Esophagus (tissue), 2 donors: ENCODE results near the gene TPM2. TPM values are rescaled to one million over a fixed set of nuclear protein-coding genes. Genes with fewer than 3 reads are reported as not detected.

ENCODE experiments used
- H3K27ac ChIP-seq, 2 donors: one replicate each; pipeline ENCODE4 v1.5.1; 2013; ENCODE audit warnings: low read depth in 2 of 2, mild to moderate bottlenecking in 2 of 2, inconsistent platforms in 1 of 2, low read length in 1 of 2, moderate library complexity in 1 of 2
- H3K27me3 ChIP-seq, 2 donors: one replicate each; pipeline ENCODE4 v1.6.1; 2013; ENCODE audit warnings: low read length in 2 of 2, control low read depth in 1 of 2, mild to moderate bottlenecking in 1 of 2; ENCODE audit not compliant: insufficient read depth in 2 of 2, control insufficient read depth in 1 of 2
- H3K36me3 ChIP-seq, 2 donors: one replicate each; pipeline ENCODE4 v1.6.1; 2013; ENCODE audit warnings: low read length in 1 of 2; ENCODE audit not compliant: control insufficient read depth in 2 of 2, insufficient read depth in 2 of 2
- H3K4me1 ChIP-seq, 2 donors: one replicate each; pipeline ENCODE4 v1.6.1; 2013; ENCODE audit warnings: low read length in 1 of 2; ENCODE audit not compliant: control insufficient read depth in 2 of 2, insufficient read depth in 2 of 2
- H3K4me3 ChIP-seq, 2 donors: one replicate each; pipeline ENCODE4 v1.5.1; 2013; ENCODE audit warnings: low read length in 2 of 2, mild to moderate bottlenecking in 2 of 2, low read depth in 1 of 2, moderate library complexity in 1 of 2
- H3K9me3 ChIP-seq, 2 donors: one replicate each; pipeline ENCODE4 v1.6.1; 2013; ENCODE audit warnings: mild to moderate bottlenecking in 2 of 2, low read depth in 1 of 2, low read length in 1 of 2, moderate library complexity in 1 of 2; ENCODE audit not compliant: control insufficient read depth in 2 of 2, insufficient read depth in 1 of 2
- WGBS, 2 donors: extraction: QIAGEN DNeasy Blood & Tissue Kit; methylation state at CpG; one replicate each; pipeline ENCODE4 v1.1.7; 2013; 5-methylcytosine and 5-hydroxymethylcytosine counted together
- polyA plus RNA-seq, 2 donors: library from polyadenylated mRNA; stranded (reverse); fragments of 200-250 nt; gene quantifications; one replicate each; pipeline ENCODE4 v1.2.3, GENCODE V29; 2013
- donor health status: healthy with polysubstance abuse.
- donor health status: Bipolar disorder and iron deficiency.

The TPM2 gene
- polyA plus RNA-seq = 1,000 to 10,000 TPM; 1,007 to 1,288 TPM

DNA sequence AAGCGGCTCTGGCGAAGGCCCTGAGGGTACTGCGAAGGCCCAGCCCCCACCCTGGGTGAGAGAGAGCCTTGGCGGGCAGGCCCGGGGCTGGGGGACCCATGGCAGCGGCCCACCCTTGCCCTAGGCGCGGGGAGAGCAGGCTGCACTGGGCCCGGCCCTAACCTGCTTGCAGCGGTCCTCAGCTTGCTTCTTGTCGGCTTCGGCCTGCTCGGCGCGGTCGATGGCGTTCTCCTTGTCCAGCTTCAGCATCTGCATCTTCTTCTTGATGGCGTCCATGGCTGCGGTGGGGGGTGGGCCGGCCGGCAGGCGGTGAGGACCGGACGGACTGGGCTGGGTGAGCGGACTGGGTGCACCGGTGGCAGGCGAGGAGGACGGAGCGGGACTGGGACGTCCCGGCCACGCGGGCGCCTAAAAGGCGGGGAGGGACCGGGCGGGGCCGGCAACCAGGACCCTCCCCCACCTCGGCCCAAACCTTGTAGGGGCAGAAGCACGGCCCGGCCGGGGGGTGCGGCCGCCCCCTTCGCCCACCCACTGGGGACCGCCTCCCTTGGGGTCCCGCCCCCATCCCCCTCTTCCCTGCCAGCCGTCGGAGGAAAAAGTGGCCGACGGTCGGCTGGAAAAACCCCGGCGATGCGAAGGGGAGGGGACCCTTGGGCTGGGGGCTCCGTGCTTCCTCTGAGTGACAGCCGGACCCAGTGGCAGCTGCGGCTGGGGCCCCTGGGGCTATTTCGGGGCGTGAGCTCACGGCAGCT lies at the start of gene TPM2:
TPM2 (minus strand) TSS at position 384 of the 752 bp plus-strand sequence; CDS start at position 276, 108 bp downstream.
- Histone ChIP-seq H3K9me3 (no peaks in the 10 kb centered on the region), H3K4me3 (peak within 1 kb of the TSS; percentile 57 to 60), H3K36me3 (peaks cover 0 to 6% of the 10 kb centered on the region in 2 donors), H3K4me1 (peaks cover 2 to 6% of the 10 kb centered on the region in 2 donors), H3K27ac (peak within 1 kb of the TSS; percentile 86 to 92), H3K27me3 (no peaks in the 10 kb centered on the region)
- WGBS, 2 donors = 22 to 36% methylated on average over 46 to 61 of the region's 61 CpGs

DNA sequence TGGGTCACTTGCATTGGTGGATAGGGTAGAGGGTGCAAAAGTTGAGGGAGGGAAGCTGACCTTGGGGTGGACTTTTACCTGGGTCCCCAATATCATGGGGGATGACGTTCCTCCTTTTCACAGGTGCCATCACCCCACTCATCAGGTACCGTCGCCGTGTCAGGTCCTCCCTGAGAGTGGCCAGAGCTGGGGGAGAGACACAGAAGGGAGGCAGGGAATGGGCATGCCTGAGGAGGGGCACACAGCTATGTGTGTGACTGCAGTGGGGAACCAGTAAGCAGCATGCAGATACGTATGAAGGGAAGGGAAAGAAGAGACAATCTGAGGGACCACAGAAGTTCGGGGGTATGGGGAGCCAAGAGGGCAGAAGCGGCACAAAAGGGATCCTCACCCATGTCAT lies 49.2 kb upstream of the TPM2 start:
- Histone ChIP-seq H3K27me3 (no peaks in the 10 kb centered on the region), H3K4me1 (no peaks in the 10 kb centered on the region), H3K9me3 (no peaks in the 10 kb centered on the region), H3K27ac (no peak overlapping the region), H3K36me3 (peaks cover 26 to 61% of the 10 kb centered on the region in 2 donors), H3K4me3 (no peak overlapping the region)
- 86 to 88% methylated on average over 7 of the region's 7 CpGs for WGBS, 2 donors

- Histone ChIP-seq H3K36me3 (peaks cover 26 to 61% of the 10 kb centered on the region in 2 donors), H3K4me1 (no peaks in the 10 kb centered on the region), H3K27ac (no peak overlapping the region), H3K27me3 (no peaks in the 10 kb centered on the region), H3K9me3 (no peaks in the 10 kb centered on the region), H3K4me3 (no peak overlapping the region)
- WGBS, 2 donors = 77 to 79% methylated on average over 4 of the region's 4 CpGs
These were observed 48.5 kb upstream of the TPM2 start for GRCh38 chr9:35738186-35738585.

DNA sequence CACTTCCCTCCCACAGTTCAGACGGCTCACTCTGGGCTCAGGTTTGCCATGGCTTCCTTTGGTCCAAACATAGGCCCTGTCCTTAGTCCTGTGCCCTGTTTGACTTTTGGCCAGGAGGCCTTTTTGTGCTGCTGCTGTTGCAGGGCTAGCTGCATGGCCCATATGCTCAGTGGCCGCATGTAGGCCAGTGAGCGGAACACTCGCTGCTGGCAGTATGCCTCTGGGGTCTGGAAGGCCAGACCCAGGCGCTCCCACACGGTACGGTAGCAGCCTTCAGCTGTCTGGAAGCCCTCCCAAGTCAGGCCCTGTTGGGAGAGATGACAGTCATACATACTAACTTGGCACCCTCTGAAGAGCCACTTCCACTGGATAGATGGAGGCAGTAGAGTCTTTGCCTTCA lies 47.4 kb upstream of the TPM2 start:
- 72 to 78% methylated on average over 7 of the region's 7 CpGs for WGBS, 2 donors
- H3K27ac ChIP-seq = no peak overlapping the region
- peaks cover 0 to 4% of the 10 kb centered on the region in 2 donors for H3K4me1 ChIP-seq
- peaks cover 26 to 59% of the 10 kb centered on the region in 2 donors for H3K36me3 ChIP-seq
- H3K27me3 ChIP-seq = no peaks in the 10 kb centered on the region
- H3K4me3 ChIP-seq = no peak overlapping the region
- H3K9me3 ChIP-seq = no peaks in the 10 kb centered on the region

GRCh38 chr9:35736201-35736633 lies 46.5 kb upstream of the TPM2 start:
- no peak overlapping the region for H3K27ac ChIP-seq
- H3K9me3 ChIP-seq = no peaks in the 10 kb centered on the region
- WGBS, 2 donors = 38 to 57% methylated on average over 5 of the region's 5 CpGs
- no peak overlapping the region for H3K4me3 ChIP-seq
- H3K36me3 ChIP-seq = peaks cover 21 to 51% of the 10 kb centered on the region in 2 donors
- H3K4me1 ChIP-seq = peaks cover 0 to 8% of the 10 kb centered on the region in 2 donors
- H3K27me3 ChIP-seq = no peaks in the 10 kb centered on the region

DNA sequence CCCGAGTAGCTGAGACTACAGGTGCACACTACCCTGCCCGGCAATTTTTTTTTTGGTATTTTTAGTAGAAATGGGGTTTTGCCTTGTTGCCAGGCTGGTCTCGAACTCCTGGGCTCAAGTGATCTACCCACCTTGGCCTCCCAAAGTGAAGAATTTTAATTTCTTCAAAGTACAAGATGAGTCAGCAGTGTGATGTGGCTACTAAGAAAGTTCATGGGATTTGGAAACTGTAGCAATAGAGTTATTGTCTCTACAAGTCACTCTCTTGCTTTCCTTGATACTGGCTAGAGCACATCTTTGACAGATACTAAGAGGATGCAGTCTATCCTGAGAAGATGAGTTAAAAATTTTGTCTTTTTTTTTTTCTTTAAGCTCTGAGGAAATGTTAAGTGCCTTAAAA lies 44.4 kb upstream of the TPM2 start:
- H3K27me3 ChIP-seq = no peaks in the 10 kb centered on the region
- peaks cover 14 to 30% of the 10 kb centered on the region in 2 donors for H3K36me3 ChIP-seq
- no peaks in the 10 kb centered on the region for H3K9me3 ChIP-seq
- peaks cover 4 to 10% of the 10 kb centered on the region in 2 donors for H3K4me1 ChIP-seq
- no peak overlapping the region for H3K27ac ChIP-seq
- H3K4me3 ChIP-seq = no peak overlapping the region
- WGBS, 2 donors = 83 to 91% methylated on average over 3 of the region's 3 CpGs

- H3K4me3 ChIP-seq = peak overlapping the region; percentile 81 to 83
- peak overlapping the region; percentile 99 for H3K27ac ChIP-seq
- 1 to 2% methylated on average over 14 of the region's 14 CpGs for WGBS, 2 donors
- no peaks in the 10 kb centered on the region for H3K27me3 ChIP-seq
- peaks cover 10 to 11% of the 10 kb centered on the region in 2 donors for H3K4me1 ChIP-seq
- no peaks in the 10 kb centered on the region for H3K9me3 ChIP-seq
- H3K36me3 ChIP-seq = peaks cover 5 to 21% of the 10 kb centered on the region in 2 donors
These were observed 43.2 kb upstream of the TPM2 start for GRCh38 chr9:35732800-35733541.

GRCh38 chr9:35732185-35732799 lies 42.6 kb upstream of the TPM2 start, which contains the start of the genes CREB3 and TLN1:
CREB3 (plus strand) TSS chr9:35732666; CDS start chr9:35732773, 107 bp downstream.
TLN1 (minus strand) TSS chr9:35732195; CDS start chr9:35725694, 6,501 bp downstream.
- Histone ChIP-seq H3K9me3 (no peaks in the 10 kb centered on the region), H3K27ac (peak within 1 kb of the TSS; percentile 99), H3K27me3 (no peaks in the 10 kb centered on the region), H3K4me1 (peaks cover 10 to 11% of the 10 kb centered on the region in 2 donors), H3K36me3 (peaks cover 4 to 16% of the 10 kb centered on the region in 2 donors), H3K4me3 (peak within 1 kb of the TSS; percentile 81 to 83)
- 0% methylated on average over 49 of the region's 49 CpGs for WGBS, 2 donors
